GM12878 (cell line): ENCODE measurements around the gene TRAF3.

Experiments
- CHD4 ChIP-seq: fragments of 200-600 bp; sonication (generic); IDR thresholded peaks from 2 replicates; pipeline ENCODE4 v1.6.1; 2016; ENCODE audit warnings: mild to moderate bottlenecking
- CTCF ChIP-seq, 3 experiments: IDR thresholded peaks in 2 of 3; conservative IDR thresholded peaks in 1 of 3; 2 replicates each; pipeline ENCODE4 v1.5.1; 2011; ENCODE audit warnings: low read depth in 3 of 3, low read length in 3 of 3, mild to moderate bottlenecking in 3 of 3, control low read depth in 2 of 3, moderate library complexity in 2 of 3, inconsistent platforms in 1 of 3, mixed read lengths in 1 of 3; ENCODE audit not compliant: control insufficient read depth in 2 of 3, insufficient read depth in 1 of 3; ENCODE audit errors: extremely low read depth in 1 of 3
- ELK1 ChIP-seq: IDR thresholded peaks from 2 replicates; pipeline ENCODE4 v1.6.1; 2012; ENCODE audit warnings: low read depth, low read length, improper control_type of control experiment
- ETV6 ChIP-seq, 2 experiments: fragments of 450-650 bp in 1 of 2; IDR thresholded peaks in 1 of 2; conservative IDR thresholded peaks in 1 of 2; 2 replicates each; pipeline ENCODE4 v1.6.1; 2014; ENCODE audit warnings: antibody characterized with exemption in 1 of 2, borderline replicate concordance in 1 of 2, low read depth in 1 of 2, mild to moderate bottlenecking in 1 of 2, moderate library complexity in 1 of 2
- HDAC6 ChIP-seq: fragments of 200-600 bp; sonication (generic); IDR thresholded peaks from one replicate; pipeline ENCODE4 v1.8.0; 2017; ENCODE audit warnings: antibody characterized with exemption; ENCODE audit not compliant: unreplicated experiment
- POLR2A ChIP-seq: IDR thresholded peaks from 2 replicates; pipeline ENCODE4 v1.6.1; 2011; ENCODE audit warnings: low read depth, mild to moderate bottlenecking, low read length
- RFX5 ChIP-seq: IDR thresholded peaks from 2 replicates; pipeline ENCODE4 v1.6.1; 2011; ENCODE audit warnings: low read depth, low read length, improper control_type of control experiment
- SIX5 ChIP-seq: IDR thresholded peaks from 2 replicates; pipeline ENCODE4 v1.6.1; 2011; ENCODE audit warnings: mild to moderate bottlenecking, low read depth, low read length, moderate library complexity; ENCODE audit not compliant: severe bottlenecking
- SREBF2 ChIP-seq: IDR thresholded peaks from 2 replicates; pipeline ENCODE4 v1.6.1; 2012; ENCODE audit warnings: mild to moderate bottlenecking, low read length

- TF ChIP-seq CHD4 (no peak), SREBF2 (no peak), POLR2A (no peak), CTCF (IDR thresholded peaks at IDR 0.05 in 2 of 3, conservative IDR thresholded peaks at IDR 0.05 in 1 of 3; ENCODE audit: control insufficient read depth in 2 of 3, extremely low read depth in 1 of 3, insufficient read depth in 1 of 3, low read depth in 3 of 3, low read length in 3 of 3) (no peak), RFX5 (no peak), ETV6 (conservative IDR thresholded peaks at IDR 0.05 in 1 of 2, IDR thresholded peaks at IDR 0.05 in 1 of 2; ENCODE audit: borderline replicate concordance in 1 of 2, low read depth in 1 of 2) (no peak), SIX5 (no peak), HDAC6 (no peak), ELK1 (no peak)
Observed at GRCh38 chr14:102873131-102873530, 95.9 kb downstream of the TRAF3 start.
